HCT116 (cell line): ENCODE measurements around the gene TM4SF4.

ENCODE experiments used
- CTCF ChIP-seq, 3 experiments: fragments of 200-600 bp in 1 of 3; sonication (generic) in 1 of 3; IDR thresholded peaks in 2 of 3; conservative IDR thresholded peaks in 1 of 3; 2 replicates each; pipeline ENCODE4 v1.5.1; 2012 to 2017; ENCODE audit warnings: low read depth in 2 of 3, low read length in 2 of 3, antibody characterized with exemption in 1 of 3, borderline replicate concordance in 1 of 3, control low read depth in 1 of 3, mild to moderate bottlenecking in 1 of 3, mixed read lengths in 1 of 3, mixed run types in 1 of 3, moderate library complexity in 1 of 3; ENCODE audit not compliant: insufficient read depth in 1 of 3
- EGR1 ChIP-seq: IDR thresholded peaks from 2 replicates; pipeline ENCODE4 v1.6.1; 2012; ENCODE audit warnings: low read depth
- ELF1 ChIP-seq: IDR thresholded peaks from 2 replicates; pipeline ENCODE4 v1.6.1; 2012; ENCODE audit warnings: low read depth, borderline replicate concordance
- EZH2 ChIP-seq: fragments of 200-600 bp; sonication (generic); IDR thresholded peaks from 2 replicates; pipeline ENCODE4 v1.6.1; 2017; ENCODE audit warnings: antibody characterized with exemption, mixed run types
- EZH2phosphoT487 ChIP-seq: fragments of 200-600 bp; IDR thresholded peaks from 2 replicates; pipeline ENCODE4 v1.6.1; 2018; ENCODE audit warnings: antibody characterized with exemption, borderline replicate concordance
- JUND ChIP-seq: IDR thresholded peaks from 2 replicates; pipeline ENCODE4 v1.6.1; 2012
- POLR2A ChIP-seq: IDR thresholded peaks from 2 replicates; pipeline ENCODE4 v1.7.0; 2011; ENCODE audit warnings: borderline replicate concordance; ENCODE audit not compliant: insufficient read depth, insufficient read length; ENCODE audit errors: extremely low read depth
- RAD21 ChIP-seq: IDR thresholded peaks from 2 replicates; pipeline ENCODE4 v1.6.1; 2012; ENCODE audit warnings: low read depth, mild to moderate bottlenecking
- REST ChIP-seq: IDR thresholded peaks from 2 replicates; pipeline ENCODE4 v1.6.1; 2012; ENCODE audit warnings: low read depth
- TCF7L2 ChIP-seq: IDR thresholded peaks from 2 replicates; pipeline ENCODE4 v1.7.0; 2011; ENCODE audit warnings: borderline replicate concordance, inconsistent platforms; ENCODE audit not compliant: insufficient read depth, insufficient read length; ENCODE audit errors: extremely low read depth
- ZNF274 ChIP-seq: fragments of 200-500 bp; sonication (Bioruptor generic); IDR thresholded peaks from 2 replicates; pipeline ENCODE4 v1.6.1; 2014; ENCODE audit warnings: mild to moderate bottlenecking, low read depth, low read length, inconsistent platforms

- TF ChIP-seq CTCF (IDR thresholded peaks at IDR 0.05 in 2 of 3, conservative IDR thresholded peaks at IDR 0.05 in 1 of 3; ENCODE audit: borderline replicate concordance in 1 of 3, insufficient read depth in 1 of 3, low read depth in 2 of 3, low read length in 2 of 3) (no peak), RAD21 (no peak), ELF1 (no peak), EZH2phosphoT487 (no peak), POLR2A (no peak), EZH2 (no peak), REST (no peak), EGR1 (no peak), ZNF274 (no peak), TCF7L2 (no peak), JUND (no peak)
These were observed 12.4 kb upstream of the TM4SF4 start for GRCh38 chr3:149462051-149462450.
